WTC11 (cell line): Measurements from ENCODE around the gene LGR4. TPM values are rescaled to one million over a fixed set of nuclear protein-coding genes. Genes with fewer than 3 reads are reported as not detected.

Experiments used
- ATAC-seq: fragments of 200-7000 bp; cut with Tn5 transposase; 2 replicates; pipeline ENCODE4 v1.10.0; 2021; ENCODE audit warnings: mild to moderate bottlenecking, moderate library complexity
- CTCF ChIA-PET: fragments of 300-600 bp; sonication (Branson Sonifier 250); formaldehyde crosslinking; loops from one replicate; lab custom pipeline; 2021; ENCODE audit warnings: antibody characterized with exemption; lab: Charles Lee
- POLR2A ChIA-PET: fragments of 350-600 bp; sonication (Branson Sonifier 250); formaldehyde crosslinking; loops from one replicate; lab custom pipeline; 2021; ENCODE audit warnings: antibody characterized with exemption; lab: Charles Lee
- DNase-seq: peaks from one replicate; pipeline ENCODE4 v3.0.0; 2021; ENCODE audit warnings: low spot score
- H3K27ac Mint-ChIP-seq: 2 replicates; pipeline ENCODE4 v1.8.0; 2021; ENCODE audit warnings: mixed read lengths
- H3K27me3 Mint-ChIP-seq: 2 replicates; pipeline ENCODE4 v1.8.0; 2021; ENCODE audit warnings: low read depth, mild to moderate bottlenecking, moderate library complexity, mixed read lengths
- H3K36me3 Mint-ChIP-seq: 2 replicates; pipeline ENCODE4 v1.8.0; 2021; ENCODE audit warnings: mixed read lengths
- H3K4me1 Mint-ChIP-seq: 2 replicates; pipeline ENCODE4 v1.8.0; 2022; ENCODE audit warnings: mixed read lengths
- H3K4me3 Mint-ChIP-seq: 2 replicates; pipeline ENCODE4 v1.8.0; 2021; ENCODE audit warnings: mild to moderate bottlenecking, moderate library complexity, mixed read lengths
- H3K9me3 Mint-ChIP-seq: 2 replicates; pipeline ENCODE4 v1.8.0; 2021; ENCODE audit warnings: mixed read lengths
- AFF4 ChIP-seq: sonication (generic); formaldehyde crosslinking; IDR thresholded peaks from 2 replicates; pipeline ENCODE4 v1.8.1; 2023; ENCODE audit warnings: mild to moderate bottlenecking, missing genetic modification reagents, borderline replicate concordance
- ELF4 ChIP-seq: sonication (generic); formaldehyde crosslinking; IDR thresholded peaks from 2 replicates; pipeline ENCODE4 v1.8.1; 2022; ENCODE audit warnings: low read depth, mild to moderate bottlenecking, moderate library complexity, missing genetic modification reagents
- ETV6 ChIP-seq: sonication (generic); formaldehyde crosslinking; IDR thresholded peaks from 2 replicates; pipeline ENCODE4 v1.8.1; 2022; ENCODE audit warnings: mild to moderate bottlenecking, missing genetic modification reagents
- FOXK1 ChIP-seq: sonication (generic); formaldehyde crosslinking; IDR thresholded peaks from 2 replicates; pipeline ENCODE4 v1.8.0; 2022; ENCODE audit warnings: mild to moderate bottlenecking, moderate library complexity, missing genetic modification reagents
- FOXP4 ChIP-seq: sonication (generic); formaldehyde crosslinking; IDR thresholded peaks from 2 replicates; pipeline ENCODE4 v1.8.0; 2022; ENCODE audit warnings: mild to moderate bottlenecking, missing genetic modification reagents
- GRHL2 ChIP-seq: fragments of 250-450 bp; sonication (Bioruptor Pico); IDR thresholded peaks from 2 replicates; pipeline ENCODE4 v1.8.0; 2022; ENCODE audit warnings: mild to moderate bottlenecking, moderate library complexity; ENCODE audit not compliant: insufficient replicate concordance, severe bottlenecking
- IRF1 ChIP-seq: sonication (generic); formaldehyde crosslinking; IDR thresholded peaks from 2 replicates; pipeline ENCODE4 v1.8.0; 2023; ENCODE audit warnings: missing genetic modification reagents
- KAT7 ChIP-seq: sonication (generic); formaldehyde crosslinking; IDR thresholded peaks from 2 replicates; pipeline ENCODE4 v1.8.1; 2023; ENCODE audit warnings: missing genetic modification reagents, mild to moderate bottlenecking, borderline replicate concordance
- MAX ChIP-seq: sonication (generic); formaldehyde crosslinking; IDR thresholded peaks from 2 replicates; pipeline ENCODE4 v1.8.0; 2022; ENCODE audit warnings: mild to moderate bottlenecking, missing genetic modification reagents
- NFATC4 ChIP-seq: fragments of 250-450 bp; sonication (Bioruptor Pico); IDR thresholded peaks from 2 replicates; pipeline ENCODE4 v1.9.0; 2021; ENCODE audit warnings: mild to moderate bottlenecking
- NR2C2 ChIP-seq: sonication (generic); formaldehyde crosslinking; IDR thresholded peaks from 2 replicates; pipeline ENCODE4 v1.8.0; 2022; ENCODE audit warnings: mild to moderate bottlenecking, missing genetic modification reagents
- RORB ChIP-seq: fragments of 250-450 bp; sonication (Bioruptor Pico); IDR thresholded peaks from 2 replicates; pipeline ENCODE4 v1.9.0; 2021; ENCODE audit warnings: mild to moderate bottlenecking
- TEAD4 ChIP-seq: sonication (generic); formaldehyde crosslinking; IDR thresholded peaks from 2 replicates; pipeline ENCODE4 v1.8.0; 2022; ENCODE audit warnings: mild to moderate bottlenecking, missing genetic modification reagents
- ZNF121 ChIP-seq: sonication (generic); formaldehyde crosslinking; IDR thresholded peaks from 2 replicates; pipeline ENCODE4 v1.8.0; 2023; ENCODE audit warnings: missing genetic modification reagents
- ZNF396 ChIP-seq: fragments of 250-450 bp; sonication (Bioruptor Pico); IDR thresholded peaks from 2 replicates; pipeline ENCODE4 v1.8.0; 2021; ENCODE audit warnings: mild to moderate bottlenecking, moderate library complexity, borderline replicate concordance
- ZNF532 ChIP-seq: fragments of 250-450 bp; sonication (Bioruptor Pico); IDR thresholded peaks from 2 replicates; pipeline ENCODE4 v1.9.0; 2021; ENCODE audit warnings: mild to moderate bottlenecking, borderline replicate concordance
- total RNA-seq: library from RNA; stranded (reverse); gene quantifications from 3 replicates; pipeline ENCODE4 v1.2.3, GENCODE V29; 2021
- TF ChIP-seq, protein P1 (sequence below): sonication (generic); formaldehyde crosslinking; conservative IDR thresholded peaks from 2 replicates; pipeline ENCODE4 v1.8.1; 2022; ENCODE audit warnings: mild to moderate bottlenecking, missing genetic modification reagents
- TF ChIP-seq, protein P2 (sequence below): fragments of 250-450 bp; sonication (Bioruptor Pico); IDR thresholded peaks from 2 replicates; pipeline ENCODE4 v1.8.0; 2021; ENCODE audit warnings: mild to moderate bottlenecking

LGR4 gene
- total RNA-seq, 1 experiment from 2014 or later, result 53.8 TPM

DNA sequence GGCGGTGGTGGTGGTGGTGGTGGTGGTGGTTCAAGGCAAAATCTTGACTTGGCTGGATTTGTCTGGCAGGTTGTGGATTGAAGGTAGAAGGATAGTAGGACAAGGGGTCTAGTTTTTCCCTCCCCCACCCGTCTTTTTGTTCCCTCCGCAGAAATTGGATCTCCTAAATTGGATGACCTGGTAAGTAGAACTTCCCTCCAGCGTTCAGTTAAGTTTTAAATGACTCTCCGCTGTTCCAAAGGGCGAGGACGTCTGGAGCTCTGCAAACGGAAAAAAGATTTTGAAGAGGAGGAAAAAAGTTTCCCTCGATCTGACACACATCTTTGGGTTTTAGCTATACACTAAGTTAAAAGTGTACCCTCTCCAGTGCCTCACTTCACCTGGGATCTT lies 422 bp upstream of the LGR4 start:
- no peaks in the 10 kb centered on the region for H3K27me3 Mint-ChIP-seq
- peak overlapping the region; percentile 98 for H3K4me3 Mint-ChIP-seq
- peaks cover 37% of the 10 kb centered on the region for H3K4me1 Mint-ChIP-seq
- H3K36me3 Mint-ChIP-seq, result peaks cover 2% of the 10 kb centered on the region; the same call in 1 of the 2 replicates
- ATAC-seq, result no peak; the same call in 1 of the 2 replicates
- TF ChIP-seq NR2C2 (CRISPR knock-in tag) (no peak), ELF4 (CRISPR knock-in tag) (no peak), FOXK1 (CRISPR knock-in tag) (no peak), ZNF396 (CRISPR knock-in tag) (no peak)
- CTCF ChIA-PET, result interaction anchor here (0.9 to 1.5 kb wide), 13 partner anchors 9 to 289 kb away, joined by 3 to 22 read pairs (median 4); no protein-coding TSS in a partner anchor
- 0 out of 2 replicates have a peak, but pooled peaks cover 3% of the 10 kb centered on the region for H3K9me3 Mint-ChIP-seq
- POLR2A ChIA-PET, result interaction anchor here (0.6 to 1.4 kb wide), 7 partner anchors 9 to 286 kb away, joined by 3 to 5 read pairs (median 4); no protein-coding TSS in a partner anchor
- peak overlapping the region; percentile 90 for H3K27ac Mint-ChIP-seq
- no peak for DNase-seq

DNA sequence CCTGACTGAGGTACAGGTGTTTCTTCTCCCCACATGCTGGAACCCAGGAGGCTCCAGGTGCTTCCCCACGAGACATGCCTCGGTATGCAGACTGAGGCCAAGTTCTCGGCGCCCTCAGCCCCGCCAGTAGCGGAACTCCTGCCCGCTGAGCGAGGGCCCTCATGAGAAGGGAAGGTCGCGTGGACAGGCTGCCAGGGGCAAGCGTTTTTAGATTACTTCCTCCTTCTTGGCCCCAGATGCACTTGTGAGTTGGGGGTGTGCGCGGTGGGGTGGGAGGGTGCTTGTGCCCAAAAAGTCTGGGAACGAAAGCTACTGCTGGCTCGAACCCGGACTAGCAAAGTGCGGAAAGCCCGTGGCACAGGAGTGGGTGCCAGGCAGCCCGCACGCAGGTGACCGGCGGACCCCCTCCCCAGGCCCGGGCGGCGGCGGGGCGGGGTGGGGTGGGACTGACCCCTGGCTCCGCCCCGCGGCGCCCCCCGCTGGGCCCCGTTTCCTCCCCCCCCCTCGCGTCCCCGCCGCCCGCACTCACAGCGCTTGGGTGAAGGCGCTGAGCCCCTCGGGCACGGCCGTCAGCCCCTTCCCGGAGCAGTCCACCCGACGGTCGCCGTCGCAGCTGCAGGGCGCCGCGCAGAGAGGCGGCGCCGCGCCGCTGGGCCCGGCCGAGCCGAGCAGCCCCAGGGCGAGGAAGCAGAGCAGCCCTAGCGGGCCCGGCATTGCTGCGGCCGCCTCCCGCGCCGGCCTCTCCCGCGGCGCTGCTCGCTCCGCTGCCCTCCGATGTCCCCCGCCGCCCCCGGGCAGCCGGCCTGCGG lies 797 bp downstream of the LGR4 start:
- peaks cover 42% of the 10 kb centered on the region for H3K4me1 Mint-ChIP-seq
- peak; percentile 48 for DNase-seq
- POLR2A ChIA-PET, result interaction anchor here (0.6 to 1.4 kb wide), 5 partner anchors 7 to 98 kb away, joined by 3 to 5 read pairs (median 4); no protein-coding TSS in a partner anchor
- TF ChIP-seq, protein P1, sequence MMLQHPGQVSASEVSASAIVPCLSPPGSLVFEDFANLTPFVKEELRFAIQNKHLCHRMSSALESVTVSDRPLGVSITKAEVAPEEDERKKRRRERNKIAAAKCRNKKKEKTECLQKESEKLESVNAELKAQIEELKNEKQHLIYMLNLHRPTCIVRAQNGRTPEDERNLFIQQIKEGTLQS, result no peak
- peak; percentile 80; the same call in 1 of the 2 replicates for TF ChIP-seq KAT7 (CRISPR knock-in tag)
- TF ChIP-seq NFATC4 (CRISPR knock-in tag), result no peak
- no peak for TF ChIP-seq RORB
- 0 out of 2 replicates have a peak, but pooled peaks have one; percentile 35 for TF ChIP-seq TEAD4 (CRISPR knock-in tag)
- TF ChIP-seq GRHL2 (CRISPR knock-in tag), result no peak
- no peak for TF ChIP-seq IRF1
- TF ChIP-seq ZNF532, result no peak
- TF ChIP-seq ETV6, result no peak
- TF ChIP-seq, protein P2, sequence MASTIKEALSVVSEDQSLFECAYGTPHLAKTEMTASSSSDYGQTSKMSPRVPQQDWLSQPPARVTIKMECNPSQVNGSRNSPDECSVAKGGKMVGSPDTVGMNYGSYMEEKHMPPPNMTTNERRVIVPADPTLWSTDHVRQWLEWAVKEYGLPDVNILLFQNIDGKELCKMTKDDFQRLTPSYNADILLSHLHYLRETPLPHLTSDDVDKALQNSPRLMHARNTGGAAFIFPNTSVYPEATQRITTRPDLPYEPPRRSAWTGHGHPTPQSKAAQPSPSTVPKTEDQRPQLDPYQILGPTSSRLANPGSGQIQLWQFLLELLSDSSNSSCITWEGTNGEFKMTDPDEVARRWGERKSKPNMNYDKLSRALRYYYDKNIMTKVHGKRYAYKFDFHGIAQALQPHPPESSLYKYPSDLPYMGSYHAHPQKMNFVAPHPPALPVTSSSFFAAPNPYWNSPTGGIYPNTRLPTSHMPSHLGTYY (CRISPR knock-in tag), result no peak
- TF ChIP-seq ZNF121, result no peak
- TF ChIP-seq AFF4, result no peak
- peak; percentile 46; the same call in 1 of the 2 replicates for TF ChIP-seq MAX (CRISPR knock-in tag)
- 0 out of 2 replicates have a peak, but pooled peaks have one; percentile 12 for TF ChIP-seq FOXP4

More for the DNA sequence above, 797 bp downstream of the LGR4 start:
- CTCF ChIA-PET, result interaction anchor here (0.9 to 1.5 kb wide), 11 partner anchors 10 to 288 kb away, joined by 3 to 22 read pairs (median 4); no protein-coding TSS in a partner anchor
- peak; percentile 7 for ATAC-seq
- Mint-ChIP-seq H3K4me3 (peak overlapping the region; percentile 83), H3K36me3 (peaks cover 7% of the 10 kb centered on the region), H3K27me3 (no peaks in the 10 kb centered on the region), H3K27ac (peak overlapping the region; percentile 31; the same call in 1 of the 2 replicates), H3K9me3 (0 out of 2 replicates have a peak, but pooled peaks cover 3% of the 10 kb centered on the region)
